AG04450 (cell line): ENCODE results near the gene PPP2R1A. TPM values are rescaled to one million over a fixed set of nuclear protein-coding genes. Genes with fewer than 3 reads are reported as not detected.
A peak's percentile ranks its signal among the peaks of the same experiment; 100 is the strongest.

ENCODE experiments used
- CTCF ChIA-PET: fragments of 300-600, 350-600 bp; formaldehyde crosslinking; extraction: SDS; loops from one replicate; lab custom pipeline; 2022; ENCODE audit warnings: antibody characterized with exemption, inconsistent platforms; lab: Charles Lee
- POLR2A ChIA-PET: fragments of 350-600 bp; formaldehyde crosslinking; extraction: SDS; loops from one replicate; lab custom pipeline; 2021; ENCODE audit warnings: antibody characterized with exemption, inconsistent platforms; lab: Yijun Ruan, JAX
- DNase-seq: peaks from one replicate; pipeline ENCODE4 v3.0.0-alpha.2; 2011; ENCODE audit warnings: low read depth, low spot score
- H3K27ac ChIP-seq: one replicate; pipeline ENCODE4 v1.5.1; 2012; ENCODE audit warnings: low read depth, low read length, control low read depth
- H3K27me3 ChIP-seq: one replicate; pipeline ENCODE4 v1.6.0; 2012; ENCODE audit warnings: low read length; ENCODE audit not compliant: control insufficient read depth, insufficient read depth
- H3K4me3 ChIP-seq: 2 replicates; pipeline ENCODE4 v1.5.1; 2011; ENCODE audit warnings: mild to moderate bottlenecking, low read depth, low read length, control low read depth
- H3K9me3 ChIP-seq: 2 replicates; pipeline ENCODE4 v1.5.1; 2012; ENCODE audit warnings: low read length; ENCODE audit not compliant: control insufficient read depth, insufficient read depth
- CTCF ChIP-seq: IDR thresholded peaks from 2 replicates; pipeline ENCODE4 v1.5.1; 2011; ENCODE audit warnings: low read depth, low read length, control low read depth, inconsistent platforms
- polyA plus RNA-seq: library from polyadenylated mRNA; depleted of rRNA; stranded (reverse); fragments of >200 nt; gene quantifications from 2 replicates; pipeline ENCODE4 v1.2.3, GENCODE V29; 2011

PPP2R1A gene
- polyA plus RNA-seq, 1 experiment: 158 TPM

GRCh38 chr19:52219611-52220010 lies 29.8 kb downstream of the PPP2R1A start:
- CTCF ChIA-PET: no interaction called here
- H3K4me3 ChIP-seq: no peak overlapping the region
- POLR2A ChIA-PET: no interaction called here

GRCh38 chr19:52221031-52221430 lies 31.2 kb downstream of the PPP2R1A start:
- POLR2A ChIA-PET: no interaction called here
- CTCF ChIA-PET: interaction anchor here (0.6 kb wide), 1 partner anchor 16 kb away, joined by 3 read pairs; no protein-coding TSS in a partner anchor
- Histone ChIP-seq H3K4me3 (no peak overlapping the region), H3K27ac (no peak overlapping the region), H3K9me3 (peaks cover 5% of the 10 kb centered on the region; the same call in 1 of the 2 replicates), H3K27me3 (no peaks in the 10 kb centered on the region)
- no peak for DNase-seq
- no peak for TF ChIP-seq CTCF

More at GRCh38 chr19:52219611-52220010, 29.8 kb downstream of the PPP2R1A start:
- H3K27me3 ChIP-seq: no peaks in the 10 kb centered on the region
- peak overlapping the region; percentile 11 for H3K27ac ChIP-seq
- TF ChIP-seq CTCF: no peak
- DNase-seq: no peak
- peaks cover 5% of the 10 kb centered on the region; the same call in 1 of the 2 replicates for H3K9me3 ChIP-seq

GRCh38 chr19:52221831-52222375 lies 32.1 kb downstream of the PPP2R1A start:
- H3K27ac ChIP-seq: no peak overlapping the region
- CTCF ChIA-PET: interaction anchor here (0.6 kb wide), 1 partner anchor 16 kb away, joined by 3 read pairs; no protein-coding TSS in a partner anchor
- peaks cover 5% of the 10 kb centered on the region; the same call in 1 of the 2 replicates for H3K9me3 ChIP-seq
- no peak for DNase-seq
- TF ChIP-seq CTCF: no peak
- H3K27me3 ChIP-seq: no peaks in the 10 kb centered on the region
- no peak overlapping the region for H3K4me3 ChIP-seq
- POLR2A ChIA-PET: no interaction called here

GRCh38 chr19:52224211-52224610 lies 34.4 kb downstream of the PPP2R1A start:
- TF ChIP-seq CTCF: no peak
- ChIA-PET POLR2A (no interaction called here), CTCF (interaction anchor here (1.4 kb wide), 1 partner anchor 13 kb away, joined by 7 read pairs; no protein-coding TSS in a partner anchor)
- Histone ChIP-seq H3K4me3 (no peak overlapping the region), H3K27ac (no peak overlapping the region), H3K9me3 (peaks cover 5% of the 10 kb centered on the region; the same call in 1 of the 2 replicates), H3K27me3 (no peaks in the 10 kb centered on the region)
- DNase-seq: no peak

GRCh38 chr19:52226652-52227051 lies 36.8 kb downstream of the PPP2R1A start:
- TF ChIP-seq CTCF: no peak
- Histone ChIP-seq H3K9me3 (no peaks in the 10 kb centered on the region), H3K27me3 (no peaks in the 10 kb centered on the region), H3K27ac (no peak overlapping the region), H3K4me3 (no peak overlapping the region)
- POLR2A ChIA-PET: no interaction called here
- DNase-seq: no peak
- CTCF ChIA-PET: interaction anchor here (1.5 kb wide), 1 partner anchor 11 kb away, joined by 9 read pairs; no protein-coding TSS in a partner anchor
